ENCODE measurements around the gene CALR.
"Not testable (repeated sequence)": the region's sequence is repeated elsewhere in the genome, so short reads cannot be mapped to it uniquely, and the experiment has no call there.

The CALR gene

DNA sequence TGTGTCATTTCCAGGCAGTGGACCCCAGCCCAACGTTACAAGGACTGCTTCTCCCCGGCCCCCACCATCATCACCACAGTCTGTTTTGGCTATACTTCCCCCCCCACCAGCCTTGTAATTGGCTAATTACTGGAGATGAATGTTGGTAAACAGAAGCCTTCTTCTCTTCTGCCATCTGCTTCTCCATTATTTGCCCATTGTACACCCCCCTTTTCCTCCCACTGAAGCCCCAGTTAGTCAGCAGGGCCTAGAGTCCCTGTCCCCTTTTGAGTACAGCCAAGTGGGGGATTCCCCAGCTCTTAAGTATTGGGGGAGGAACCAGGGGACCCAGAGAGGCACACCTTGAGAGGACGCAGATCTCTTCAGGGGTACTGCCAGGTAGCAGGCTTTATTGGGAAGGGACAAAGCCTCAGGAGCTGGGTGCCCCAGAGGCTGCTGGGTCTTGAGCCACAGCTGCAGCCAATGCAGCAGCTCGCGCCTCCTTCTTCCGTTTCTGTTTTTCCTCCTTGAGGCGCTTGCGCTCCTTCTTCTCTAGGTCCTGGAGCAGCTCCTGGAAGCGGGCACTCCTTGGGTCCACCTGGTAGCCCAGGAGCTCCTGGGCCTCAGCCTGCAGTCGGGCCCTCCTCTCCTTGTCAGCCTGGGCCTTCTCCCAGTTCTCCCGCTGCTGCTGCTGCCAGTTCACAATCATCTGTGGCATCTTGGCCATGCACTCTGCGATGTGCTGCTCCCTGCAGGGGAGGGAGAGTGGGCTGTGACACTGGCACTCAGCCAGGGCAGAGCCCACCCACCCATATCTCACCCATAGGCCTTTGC, 15.6 kb downstream of the CALR start:
- no peak for DNase-seq

- no peak for DNase-seq
Measured at GRCh38 chr19:12954612-12954962, 16.2 kb downstream of the CALR start.

- not testable (repeated sequence) for DNase-seq
Measured at GRCh38 chr19:12955575-12955974, 17.2 kb downstream of the CALR start.

DNA sequence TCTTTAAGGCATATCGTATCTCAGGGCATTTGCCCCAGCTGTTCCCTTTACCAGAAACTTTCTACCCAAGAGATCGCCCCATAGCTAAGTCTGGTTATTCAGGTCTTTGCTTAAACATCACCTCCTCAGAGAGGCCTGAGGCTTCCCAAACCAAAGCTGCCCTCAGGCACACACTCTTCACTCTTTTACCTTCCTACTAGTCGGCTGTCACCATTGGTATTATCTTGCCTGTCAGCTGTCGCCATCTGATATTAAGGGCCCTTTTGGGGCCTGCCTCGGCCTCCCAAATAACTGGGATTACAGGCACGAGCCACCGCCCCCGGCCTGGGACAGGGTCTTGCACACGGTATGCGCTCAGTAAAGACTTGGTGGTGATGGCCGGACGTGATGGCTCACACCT, 17.6 kb downstream of the CALR start:
- no peak for DNase-seq

- DNase-seq = peak; percentile 80
Measured at GRCh38 chr19:12956446-12957388, 18.3 kb downstream of the CALR start, which contains the start of gene GADD45GIP1. Gene GADD45GIP1, minus strand, starts transcription at chr19:12957223. Its CDS starts 11 bp downstream, at chr19:12957212.

DNA sequence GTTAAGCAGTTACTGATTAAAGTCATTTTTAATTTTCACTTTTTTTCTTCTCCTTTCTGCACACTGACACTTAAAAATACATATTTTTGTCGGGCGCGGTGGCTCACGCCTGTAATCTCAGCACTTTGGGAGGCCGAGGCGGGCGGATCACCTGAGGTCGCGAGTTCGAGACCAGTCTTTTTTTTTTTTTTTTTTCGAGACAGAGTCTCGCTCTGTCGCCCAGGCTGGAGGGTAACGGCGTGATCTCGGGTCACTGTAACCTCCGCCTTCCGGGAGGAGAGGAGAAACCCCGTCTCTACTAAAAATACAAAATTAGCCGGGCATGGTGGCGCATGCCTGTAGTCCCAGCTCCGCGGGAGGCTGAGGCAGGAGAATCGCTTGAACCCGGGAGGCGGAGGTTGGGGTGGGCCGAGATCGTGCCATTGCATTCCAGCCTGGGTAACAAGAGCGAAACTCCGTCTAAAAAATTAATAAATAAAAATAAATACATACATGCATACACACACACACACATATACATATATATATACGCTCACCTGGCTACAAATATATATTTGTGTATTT, 19.1 kb downstream of the CALR start:
- DNase-seq = not testable (repeated sequence)

DNA sequence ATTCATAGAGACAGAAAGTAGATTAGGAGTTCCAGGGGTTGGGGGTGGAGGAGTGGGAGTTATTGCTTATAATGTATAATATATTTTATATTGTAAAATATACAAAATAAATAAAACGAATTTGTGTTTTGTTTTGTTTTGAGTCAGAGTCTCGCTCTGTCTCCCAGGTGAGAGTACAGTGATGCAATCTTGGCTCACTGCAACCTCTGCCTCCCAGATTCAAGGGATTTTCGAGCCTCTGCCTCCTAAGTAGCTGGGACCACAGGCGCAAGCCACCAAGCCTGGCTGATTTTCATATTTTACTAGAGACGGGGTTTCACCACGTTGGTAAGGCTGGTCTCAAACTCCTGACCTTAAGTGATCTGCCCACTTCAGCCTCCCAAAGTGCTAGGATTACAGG, 21.1 kb downstream of the CALR start:
- no peak for DNase-seq

- peak; percentile 77 for DNase-seq
Measured at GRCh38 chr19:12965017-12965811, 26.8 kb downstream of the CALR start.

GRCh38 chr19:12965812-12966135, 27.4 kb downstream of the CALR start:
- no peak for DNase-seq

DNA sequence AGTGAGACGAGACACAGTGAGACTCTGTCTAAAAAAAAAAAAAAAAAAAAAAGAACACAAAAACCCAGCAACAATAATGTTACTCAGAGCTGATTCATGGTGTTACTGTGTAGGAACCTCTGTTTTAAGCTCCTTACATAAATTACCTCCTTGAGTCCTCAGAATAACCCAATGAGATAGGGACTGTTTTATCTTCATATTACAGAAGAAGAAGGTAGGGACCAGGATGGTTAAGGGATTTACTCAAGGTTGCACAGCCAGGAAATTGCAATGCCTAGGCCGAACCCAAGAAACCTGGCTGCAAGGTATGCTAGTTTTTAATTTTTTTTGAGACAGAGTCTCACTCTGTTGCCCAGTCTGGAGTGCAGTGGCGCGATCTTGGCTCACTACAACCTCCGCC, 29.5 kb downstream of the CALR start:
- DNase-seq = no peak

- no peak for DNase-seq
Measured at GRCh38 chr19:12969292-12969988, 31.0 kb downstream of the CALR start, which contains the start of gene DAND5. Gene DAND5, plus strand, starts transcription at chr19:12969576. Its CDS starts 85 bp downstream, at chr19:12969661.

DNA sequence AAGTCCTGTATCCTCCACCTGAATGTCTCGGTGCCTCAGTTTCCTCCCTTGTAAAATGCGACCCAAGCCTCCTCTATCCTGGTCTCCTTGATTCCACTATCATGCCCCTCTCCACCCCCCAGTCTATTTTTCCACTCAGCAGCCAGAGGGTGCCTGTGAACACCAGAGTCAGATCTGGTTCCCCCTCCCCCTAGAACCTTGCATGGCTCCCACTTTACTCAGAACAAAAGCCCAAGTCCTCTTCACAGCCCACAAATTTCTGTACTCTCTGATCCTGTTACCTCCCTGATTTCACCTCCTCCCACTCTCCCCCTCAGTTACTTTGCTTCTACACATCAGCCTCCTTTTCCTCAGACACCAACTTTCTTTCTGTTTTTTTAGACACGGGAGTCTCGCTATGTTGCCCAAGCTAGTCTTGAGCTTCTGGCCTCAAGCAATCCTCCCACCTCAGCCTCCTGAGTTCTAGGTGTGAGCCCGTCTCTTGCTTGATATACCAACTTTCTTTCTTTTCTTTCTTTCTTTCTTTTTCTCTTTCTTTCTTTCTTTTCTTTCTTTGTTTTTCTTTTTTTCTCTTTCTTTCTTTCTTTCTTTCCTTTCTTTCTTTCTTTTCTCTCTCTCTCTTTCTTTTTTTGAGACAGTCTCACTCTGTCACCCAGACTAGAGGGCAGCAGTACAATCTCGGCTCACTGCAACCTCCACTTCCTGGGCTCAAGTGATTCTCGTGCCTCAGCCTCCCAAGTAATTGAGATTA, 31.8 kb downstream of the CALR start:
- no peak for DNase-seq

- no peak for DNase-seq
Measured at GRCh38 chr19:12973236-12973635, 34.8 kb downstream of the CALR start.

GRCh38 chr19:12974301-12975220, 36.2 kb downstream of the CALR start:
- DNase-seq = no peak

GRCh38 chr19:12975221-12975741, 36.9 kb downstream of the CALR start:
- no peak for DNase-seq

GRCh38 chr19:12976109-12976508, 37.7 kb downstream of the CALR start:
- DNase-seq = not testable (repeated sequence)

DNA sequence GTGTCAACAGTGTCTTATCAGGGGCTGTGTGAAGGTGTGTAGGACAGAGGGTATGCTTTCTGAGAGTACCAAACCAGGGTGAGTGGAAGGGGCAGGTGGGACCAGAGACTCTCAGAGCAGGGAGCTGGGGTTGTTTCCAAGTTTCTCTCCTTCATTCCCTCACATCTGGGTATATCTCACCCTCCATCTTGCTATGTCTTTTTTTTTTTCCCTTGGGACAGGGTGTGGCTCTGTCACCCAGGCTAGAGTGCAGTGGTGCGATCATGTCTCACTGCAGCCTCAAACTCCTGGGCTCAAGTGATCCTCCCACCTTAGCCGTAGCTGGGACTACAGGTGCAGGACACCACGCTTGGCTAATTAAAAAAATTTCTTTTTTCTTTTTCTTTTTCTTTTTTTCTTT, 41.6 kb downstream of the CALR start:
- DNase-seq = no peak

GRCh38 chr19:12982648-12983047, 44.2 kb downstream of the CALR start:
- DNase-seq = no peak

- no peak for DNase-seq
Measured at GRCh38 chr19:12983091-12983490, 44.7 kb downstream of the CALR start.

Measured in activated CD4-positive, alpha-beta T cell treated with anti-CD3 and anti-CD28 coated beads, Interleukin-2, amount 50 U/mL, for 1 hour (primary cell).